IPS-20b (cell line): ENCODE results near the gene FAM168B.

Source experiments
- H3K27ac ChIP-seq: one replicate; pipeline ENCODE4 v1.5.1; 2013; ENCODE audit warnings: low read length
- H3K27me3 ChIP-seq: 2 replicates; pipeline ENCODE4 v1.6.1; 2013; ENCODE audit warnings: mild to moderate bottlenecking, low read length, inconsistent platforms; ENCODE audit not compliant: insufficient read depth
- H3K36me3 ChIP-seq: 2 replicates; pipeline ENCODE4 v1.6.1; 2013; ENCODE audit warnings: low read depth, mild to moderate bottlenecking, inconsistent platforms, low read length, moderate library complexity; ENCODE audit not compliant: insufficient read depth
- H3K4me1 ChIP-seq: 2 replicates; pipeline ENCODE4 v1.6.1; 2013; ENCODE audit warnings: mild to moderate bottlenecking, control low read depth, inconsistent platforms, low read length, moderate library complexity; ENCODE audit not compliant: insufficient read depth
- H3K4me3 ChIP-seq: 2 replicates; pipeline ENCODE4 v1.5.1; 2013; ENCODE audit warnings: mild to moderate bottlenecking, low read length, inconsistent platforms
- H3K9ac ChIP-seq: 2 replicates; pipeline ENCODE4 v1.6.1; 2013; ENCODE audit warnings: low read depth, mild to moderate bottlenecking, inconsistent platforms, low read length, moderate library complexity
- H3K9me3 ChIP-seq: 2 replicates; pipeline ENCODE4 v1.6.1; 2013; ENCODE audit warnings: mild to moderate bottlenecking, low read depth, low read length, inconsistent platforms; ENCODE audit not compliant: insufficient read depth

Gene FAM168B

DNA sequence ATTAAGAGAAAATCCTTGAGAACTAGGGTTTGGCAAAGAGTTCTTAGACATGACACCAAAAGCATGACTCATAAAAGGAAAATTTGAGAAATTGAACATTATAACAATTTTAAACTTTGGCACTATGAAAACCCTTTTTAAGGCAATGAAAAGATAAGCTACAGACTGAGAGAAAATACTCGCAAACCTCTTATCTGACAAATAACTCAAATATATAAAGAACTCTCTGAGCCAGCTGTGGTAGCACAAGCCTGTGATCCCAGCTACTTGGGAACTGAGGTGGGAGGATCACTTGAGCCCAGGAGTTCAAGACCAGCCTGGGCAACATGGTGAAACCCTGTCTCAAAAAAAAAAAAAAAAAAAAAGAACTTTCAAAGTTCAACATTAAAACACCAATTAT lies 70.5 kb downstream of the FAM168B start:
- no peak overlapping the region for H3K4me3 ChIP-seq
- no peaks in the 10 kb centered on the region for H3K27me3 ChIP-seq
- H3K9me3 ChIP-seq = no peaks in the 10 kb centered on the region
- H3K27ac ChIP-seq = no peak overlapping the region
- no peak overlapping the region for H3K9ac ChIP-seq
- H3K4me1 ChIP-seq = no peaks in the 10 kb centered on the region
- no peaks in the 10 kb centered on the region for H3K36me3 ChIP-seq

DNA sequence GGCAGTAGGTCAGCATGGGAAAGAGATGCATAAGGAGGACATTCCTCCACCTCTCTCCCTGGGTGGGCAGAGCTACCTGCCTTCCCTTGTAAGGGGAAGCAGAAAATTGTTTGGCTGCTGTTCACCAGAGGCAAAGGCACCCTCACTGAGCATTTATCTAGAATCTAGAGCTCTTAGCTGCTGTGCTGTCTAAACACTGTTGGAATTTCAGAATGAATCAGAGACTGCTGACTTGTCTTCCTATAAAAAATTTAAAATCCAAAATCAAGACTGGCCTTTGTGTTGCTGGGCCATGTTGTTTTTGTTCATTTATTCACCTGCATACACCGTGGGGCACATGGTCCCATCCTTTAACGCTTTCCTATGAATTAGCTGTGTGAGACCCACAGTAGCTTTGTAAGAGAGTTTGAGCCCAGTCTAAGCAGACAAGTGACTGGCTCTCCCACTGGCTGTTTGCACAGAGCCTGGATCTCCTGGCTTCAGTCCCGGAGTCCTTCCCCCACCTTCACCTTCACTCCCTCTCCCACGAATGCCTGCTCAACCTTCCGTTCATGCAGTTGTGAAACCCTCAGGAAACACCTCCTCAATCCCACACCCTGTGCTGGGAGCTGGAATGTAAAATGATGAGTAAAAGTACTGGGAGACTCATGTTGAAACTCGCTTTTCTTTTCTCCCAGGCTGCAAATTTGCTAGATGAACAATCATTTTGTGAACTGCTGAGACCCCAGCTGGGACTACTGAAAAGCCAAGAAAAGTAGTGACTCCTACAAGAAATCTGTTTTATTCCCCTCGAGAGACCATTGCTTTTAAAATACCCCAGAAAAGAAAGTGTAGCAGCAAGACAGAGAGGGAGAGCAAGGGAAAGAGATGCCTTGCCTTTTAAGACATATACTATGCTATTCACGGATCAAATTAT lies 76.2 kb downstream of the FAM168B start:
- no peak overlapping the region for H3K9ac ChIP-seq
- no peak overlapping the region for H3K4me3 ChIP-seq
- no peak overlapping the region for H3K27ac ChIP-seq

DNA sequence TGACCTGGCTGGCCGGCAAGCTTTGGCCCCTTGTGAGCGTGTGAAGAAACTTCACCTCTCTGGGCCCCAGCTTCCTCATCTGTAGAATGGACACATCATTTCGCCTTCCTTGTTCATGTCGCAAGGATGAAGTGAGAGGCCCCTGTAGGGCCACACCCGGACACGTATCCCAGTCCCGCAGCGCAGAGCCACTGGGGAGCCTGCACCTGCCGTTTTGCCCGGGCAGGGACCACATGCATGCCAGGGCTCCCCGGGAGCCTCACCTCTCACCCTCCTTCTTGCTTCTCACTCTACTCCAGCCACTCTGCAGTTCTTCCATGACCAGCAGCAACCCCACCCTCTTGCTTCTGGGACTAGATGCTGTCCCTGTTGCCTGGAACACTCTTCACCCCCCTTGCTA lies 77.5 kb downstream of the FAM168B start:
- no peak overlapping the region for H3K9ac ChIP-seq
- H3K4me3 ChIP-seq = no peak overlapping the region
- H3K27ac ChIP-seq = no peak overlapping the region

More for the DNA sequence above, 76.2 kb downstream of the FAM168B start:
- no peaks in the 10 kb centered on the region for H3K36me3 ChIP-seq
- no peaks in the 10 kb centered on the region for H3K9me3 ChIP-seq
- no peaks in the 10 kb centered on the region for H3K4me1 ChIP-seq
- H3K27me3 ChIP-seq = no peaks in the 10 kb centered on the region

DNA sequence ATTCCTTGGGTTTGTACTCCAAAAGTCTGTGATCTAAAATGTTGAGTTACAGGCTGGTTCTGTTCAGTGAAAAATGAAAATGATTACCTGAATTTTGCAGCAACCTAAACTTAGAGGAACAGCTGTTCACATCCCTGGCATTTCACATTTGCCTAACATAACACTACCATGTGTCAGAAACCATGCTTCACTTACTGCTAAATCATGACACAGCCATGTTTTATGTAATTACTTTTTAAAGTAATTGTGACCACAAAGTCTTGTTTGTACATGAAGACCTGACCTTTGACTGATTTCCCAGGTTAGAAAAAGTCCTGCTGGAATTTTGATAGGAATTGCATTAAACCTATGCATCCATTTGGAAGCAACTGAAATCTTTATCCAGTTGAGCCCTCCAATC lies 79.1 kb downstream of the FAM168B start:
- H3K27ac ChIP-seq = no peak overlapping the region
- H3K27me3 ChIP-seq = no peaks in the 10 kb centered on the region
- no peaks in the 10 kb centered on the region for H3K36me3 ChIP-seq
- H3K4me1 ChIP-seq = no peaks in the 10 kb centered on the region
- H3K9ac ChIP-seq = no peak overlapping the region
- H3K9me3 ChIP-seq = no peaks in the 10 kb centered on the region
- no peak overlapping the region for H3K4me3 ChIP-seq

More for the DNA sequence above, 77.5 kb downstream of the FAM168B start:
- H3K4me1 ChIP-seq = no peaks in the 10 kb centered on the region
- H3K36me3 ChIP-seq = no peaks in the 10 kb centered on the region
- no peaks in the 10 kb centered on the region for H3K9me3 ChIP-seq
- no peaks in the 10 kb centered on the region for H3K27me3 ChIP-seq

DNA sequence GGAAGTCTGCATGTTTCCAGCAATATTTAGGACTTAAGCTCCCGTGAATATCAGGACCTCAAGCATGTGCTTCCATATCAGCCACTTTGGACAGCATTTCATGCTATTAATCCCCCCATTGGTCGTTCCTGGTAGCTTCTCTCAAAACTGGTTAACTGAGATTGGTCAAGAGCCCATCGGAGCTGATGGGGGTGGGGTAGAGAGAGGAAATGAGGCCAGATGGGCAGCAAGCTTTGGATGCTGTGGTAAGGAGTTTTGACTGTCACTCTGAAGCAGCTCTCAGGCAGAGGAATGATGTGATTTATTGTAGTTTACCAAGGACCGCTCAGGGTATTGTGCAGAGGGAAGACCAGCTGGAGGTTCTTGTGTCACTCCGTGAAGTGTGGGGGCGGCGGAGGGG lies 81.8 kb downstream of the FAM168B start:
- Histone ChIP-seq H3K4me3 (no peak overlapping the region), H3K27me3 (no peaks in the 10 kb centered on the region), H3K4me1 (no peaks in the 10 kb centered on the region), H3K36me3 (no peaks in the 10 kb centered on the region), H3K9me3 (no peaks in the 10 kb centered on the region), H3K9ac (no peak overlapping the region), H3K27ac (no peak overlapping the region)

DNA sequence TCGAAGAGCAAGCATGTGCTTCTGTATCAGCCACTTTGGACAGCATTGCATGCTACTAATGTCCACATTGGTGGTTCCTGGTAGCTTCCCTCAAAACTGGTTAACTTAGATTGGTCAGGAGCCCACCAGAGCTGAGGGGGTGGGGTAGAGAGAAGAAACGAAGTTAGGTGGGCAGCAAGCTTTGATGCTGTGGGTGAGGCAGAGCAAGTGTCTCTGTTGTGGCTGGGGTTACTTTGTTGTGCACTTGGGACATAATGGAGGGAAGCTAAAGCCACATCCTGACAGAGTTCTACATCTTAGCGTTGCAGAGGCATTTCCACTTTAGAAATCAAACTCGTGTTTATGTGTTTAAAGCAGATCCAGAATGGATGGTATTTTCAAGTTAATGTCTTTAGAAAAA lies 82.7 kb downstream of the FAM168B start:
- Histone ChIP-seq H3K9ac (no peak overlapping the region), H3K4me1 (no peaks in the 10 kb centered on the region), H3K27ac (no peak overlapping the region), H3K27me3 (no peaks in the 10 kb centered on the region), H3K4me3 (no peak overlapping the region), H3K36me3 (no peaks in the 10 kb centered on the region), H3K9me3 (no peaks in the 10 kb centered on the region)

DNA sequence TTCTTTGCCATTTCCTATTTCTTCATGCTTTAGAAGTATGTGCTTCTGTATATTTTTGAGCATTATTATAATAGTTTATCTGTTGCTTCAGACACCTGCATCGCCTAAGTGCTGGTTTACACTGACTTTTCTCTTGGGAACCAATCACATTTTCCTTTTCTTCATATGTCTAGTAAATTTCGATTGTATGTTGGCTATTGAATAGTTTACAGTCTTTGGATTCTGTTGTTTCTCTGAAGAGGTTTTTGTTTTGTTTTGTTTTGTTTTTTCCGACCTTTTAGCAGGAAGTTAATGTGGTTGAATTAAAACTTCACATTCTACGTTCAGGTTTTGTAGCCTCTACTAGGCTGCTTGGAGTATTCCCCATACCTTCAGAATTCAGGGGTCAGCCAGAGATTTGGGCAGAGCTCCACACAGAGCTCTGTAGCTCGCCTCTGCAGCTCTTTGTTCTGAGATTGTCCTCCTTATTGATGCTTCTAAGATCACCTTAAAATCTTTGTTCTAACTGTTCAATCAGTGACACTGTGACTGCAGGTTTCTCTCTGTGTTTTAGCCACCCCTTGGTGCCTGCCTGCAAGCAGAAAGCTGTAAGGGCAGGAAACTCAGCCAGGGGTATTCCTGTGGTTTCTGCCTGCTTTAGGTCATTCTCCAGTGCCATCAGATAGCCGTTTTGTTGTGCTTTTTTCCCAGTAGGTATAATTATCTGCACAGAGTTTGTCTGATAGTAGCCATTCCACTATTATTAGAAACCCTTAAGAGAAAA lies 83.4 kb downstream of the FAM168B start:
- Histone ChIP-seq H3K27me3 (no peaks in the 10 kb centered on the region), H3K4me1 (no peaks in the 10 kb centered on the region), H3K36me3 (no peaks in the 10 kb centered on the region), H3K9me3 (no peaks in the 10 kb centered on the region), H3K27ac (no peak overlapping the region), H3K9ac (no peak overlapping the region), H3K4me3 (no peak overlapping the region)

DNA sequence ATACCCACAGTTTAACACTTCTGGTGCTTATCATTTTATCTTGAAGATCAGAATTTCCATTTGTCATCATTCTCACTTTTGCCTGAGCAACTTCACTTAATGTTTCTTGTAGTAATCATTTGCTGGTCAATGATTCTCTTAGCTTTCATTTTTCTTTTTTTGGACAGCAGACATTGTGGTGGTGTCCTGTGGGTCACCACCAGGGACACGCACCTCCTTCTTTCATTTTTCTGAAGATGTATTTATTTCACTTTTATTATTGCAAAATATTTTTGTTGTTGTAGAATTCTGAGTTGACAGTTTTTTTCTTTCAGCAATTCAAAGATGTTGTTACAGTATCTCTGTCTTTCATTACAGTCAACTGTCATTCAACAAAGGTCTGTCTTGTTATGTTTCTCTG lies 84.3 kb downstream of the FAM168B start:
- H3K9ac ChIP-seq = no peak overlapping the region
- H3K4me1 ChIP-seq = no peaks in the 10 kb centered on the region
- H3K9me3 ChIP-seq = no peaks in the 10 kb centered on the region
- H3K27ac ChIP-seq = no peak overlapping the region
- no peaks in the 10 kb centered on the region for H3K36me3 ChIP-seq
- no peak overlapping the region for H3K4me3 ChIP-seq
- H3K27me3 ChIP-seq = no peaks in the 10 kb centered on the region

DNA sequence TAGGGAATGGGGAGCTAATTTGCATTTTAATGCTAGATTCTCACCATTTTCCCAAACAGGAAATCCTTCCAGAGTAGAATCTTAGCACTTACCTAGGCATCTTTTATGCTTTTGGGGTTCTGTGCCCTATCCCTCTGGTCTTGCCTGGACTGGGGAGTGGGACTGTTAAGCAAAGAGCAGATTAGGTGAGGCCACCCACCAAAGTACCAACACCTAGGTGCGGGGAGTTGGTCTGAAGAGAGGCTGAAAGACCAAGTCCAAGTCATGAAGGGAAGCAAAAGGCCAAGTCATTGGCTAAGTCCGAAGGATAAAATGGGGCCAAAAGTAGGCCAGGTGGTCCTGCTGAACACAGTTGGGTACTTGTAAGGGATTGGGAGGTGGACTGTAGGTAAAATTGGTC lies 86.7 kb downstream of the FAM168B start:
- Histone ChIP-seq H3K4me1 (no peaks in the 10 kb centered on the region), H3K36me3 (no peaks in the 10 kb centered on the region), H3K27me3 (no peaks in the 10 kb centered on the region)

DNA sequence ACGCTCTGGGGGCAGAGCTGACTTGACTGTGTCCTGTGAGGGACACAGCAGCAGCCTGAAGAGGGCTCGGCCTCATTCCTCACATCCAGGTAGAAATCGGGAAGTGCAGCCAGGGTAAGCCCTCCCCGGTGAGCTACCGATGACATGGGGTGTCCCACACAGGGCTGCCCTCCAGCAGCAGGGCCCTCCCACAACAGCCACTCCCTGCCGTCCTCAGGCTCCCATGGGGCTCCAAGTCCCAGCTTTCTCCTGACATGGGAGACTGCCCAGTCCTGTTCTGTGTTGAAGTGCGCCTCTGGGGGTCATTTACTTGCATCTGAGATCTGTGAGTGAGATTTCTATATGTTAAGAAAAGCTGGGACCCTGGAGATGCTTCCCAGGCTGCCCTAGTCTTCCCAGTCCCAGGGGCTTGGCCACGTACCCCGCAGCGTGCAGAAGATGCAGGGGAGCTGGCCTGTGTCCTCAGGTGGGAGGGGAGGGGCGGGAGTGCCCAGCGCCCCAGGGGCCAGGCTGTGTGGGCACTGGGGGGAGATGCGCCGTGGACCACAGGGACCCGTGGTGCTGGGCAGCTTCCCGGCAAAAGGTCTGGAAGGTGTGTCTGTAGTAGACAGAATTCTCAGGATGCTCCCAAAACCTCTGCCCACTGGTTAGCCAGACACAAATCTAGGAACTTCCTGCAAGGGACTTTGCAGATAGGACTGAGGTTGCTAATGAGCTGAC lies 87.9 kb downstream of the FAM168B start:
- H3K27ac ChIP-seq = no peak overlapping the region
- H3K9me3 ChIP-seq = no peaks in the 10 kb centered on the region
- H3K4me3 ChIP-seq = no peak overlapping the region
- H3K36me3 ChIP-seq = no peaks in the 10 kb centered on the region
- H3K27me3 ChIP-seq = no peaks in the 10 kb centered on the region
- H3K9ac ChIP-seq = no peak overlapping the region
- H3K4me1 ChIP-seq = no peaks in the 10 kb centered on the region

More for the DNA sequence above, 86.7 kb downstream of the FAM168B start:
- Histone ChIP-seq H3K27ac (no peak overlapping the region), H3K4me3 (no peak overlapping the region), H3K9me3 (no peaks in the 10 kb centered on the region), H3K9ac (no peak overlapping the region)

DNA sequence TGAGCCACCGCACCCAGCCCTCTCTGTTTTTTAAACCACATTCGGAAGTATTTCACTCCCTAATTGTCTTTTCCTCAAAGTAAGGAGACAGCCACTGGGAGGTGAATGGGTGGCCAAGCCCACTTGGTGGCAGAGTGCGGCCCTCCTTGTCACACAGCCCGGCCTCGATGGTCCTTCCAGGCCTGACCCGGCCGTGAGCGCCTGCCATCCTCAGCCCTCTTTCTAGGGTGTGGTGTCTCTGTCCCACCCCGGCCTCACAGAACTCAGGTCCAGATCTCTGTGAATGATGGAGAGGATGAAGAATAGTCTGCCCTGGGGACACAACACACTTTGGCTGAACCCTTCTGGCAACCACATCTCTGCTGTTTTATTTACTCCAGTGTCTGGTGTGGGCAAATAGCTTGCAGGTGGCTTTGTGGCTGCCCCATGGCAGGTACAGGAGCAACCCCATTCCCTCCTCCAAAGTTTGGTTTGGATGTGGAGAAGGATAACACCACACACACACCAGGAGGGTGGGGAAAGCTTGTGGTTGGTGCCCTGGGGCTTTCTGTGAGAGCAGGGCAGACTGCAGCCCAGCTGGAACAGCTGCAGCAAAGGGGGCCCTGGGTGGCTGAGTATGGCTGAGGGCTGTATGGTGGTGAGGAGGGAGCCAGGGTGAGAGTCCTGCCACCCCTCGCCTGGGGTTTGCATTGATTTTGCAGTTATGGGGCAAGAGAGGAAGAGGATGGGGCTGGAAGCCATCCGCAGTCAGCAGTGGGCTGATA lies 88.6 kb downstream of the FAM168B start:
- H3K4me1 ChIP-seq = no peaks in the 10 kb centered on the region
- H3K4me3 ChIP-seq = no peak overlapping the region
- H3K27me3 ChIP-seq = no peaks in the 10 kb centered on the region

More for the DNA sequence above, 88.6 kb downstream of the FAM168B start:
- H3K36me3 ChIP-seq = no peaks in the 10 kb centered on the region
- H3K9me3 ChIP-seq = no peaks in the 10 kb centered on the region
- no peak overlapping the region for H3K9ac ChIP-seq
- no peak overlapping the region for H3K27ac ChIP-seq
